Adrenal gland (tissue), 5 donors: Measurements from ENCODE around the gene PRKN.

Source experiments
- CTCF ChIP-seq, 6 experiments: fragments of 450-650 bp in 4 of 6; fragments of 200-600 bp in 2 of 6; sonication (generic) in 1 of 6; IDR thresholded peaks; 1 replicate in 5 of 6; 2 replicates in 1 of 6; pipeline versions ENCODE4 v1.5.1 to v1.8.0; 2016 to 2021; ENCODE audit warnings: antibody characterized with exemption in 6 of 6, mild to moderate bottlenecking in 2 of 6, moderate library complexity in 1 of 6
- POLR2A ChIP-seq, 2 donors: fragments of 450-650 bp; IDR thresholded peaks; one replicate each; pipeline ENCODE4 v1.6.1; 2017; ENCODE audit warnings: antibody characterized with exemption in 2 of 2, mild to moderate bottlenecking in 2 of 2, moderate library complexity in 1 of 2
- donor health status: DM: no; HTN: no; CAD: no.

- TF ChIP-seq CTCF (IDR thresholded peaks at IDR 0.05), result no peak
- no peak for TF ChIP-seq POLR2A (IDR thresholded peaks at IDR 0.05)
Observed at GRCh38 chr6:162605881-162606280, 121.7 kb downstream of the PRKN start.
